ENCODE measurements around the gene PSG1.
"Not testable (repeated sequence)": the region's sequence is repeated elsewhere in the genome, so short reads cannot be mapped to it uniquely, and the experiment has no call there.

PSG1 gene

DNA sequence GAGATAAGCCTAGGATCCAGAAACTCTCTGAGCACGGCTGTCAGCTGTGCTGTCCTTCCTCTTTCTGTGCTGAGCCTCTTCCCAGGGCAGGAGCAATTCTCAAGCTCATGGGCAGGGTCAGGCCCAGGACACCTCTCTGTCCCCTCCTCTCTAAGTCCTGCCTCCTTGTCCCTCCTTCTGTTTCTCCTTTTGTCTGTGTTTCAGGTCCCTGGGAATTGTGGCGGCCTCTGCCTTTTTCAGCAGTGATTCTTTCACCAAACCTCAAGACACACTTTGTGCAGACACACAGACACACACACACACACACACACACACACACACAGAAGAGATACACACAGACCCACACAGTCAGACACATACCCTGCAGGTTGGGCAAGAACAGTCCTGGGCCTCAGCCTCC lies at the start of gene PSG1:
Gene PSG1 (minus strand): TSS at position 101 of the 400 bp plus-strand sequence. CDS start 132 bp downstream, outside the sequence.
- DNase-seq: no peak

DNA sequence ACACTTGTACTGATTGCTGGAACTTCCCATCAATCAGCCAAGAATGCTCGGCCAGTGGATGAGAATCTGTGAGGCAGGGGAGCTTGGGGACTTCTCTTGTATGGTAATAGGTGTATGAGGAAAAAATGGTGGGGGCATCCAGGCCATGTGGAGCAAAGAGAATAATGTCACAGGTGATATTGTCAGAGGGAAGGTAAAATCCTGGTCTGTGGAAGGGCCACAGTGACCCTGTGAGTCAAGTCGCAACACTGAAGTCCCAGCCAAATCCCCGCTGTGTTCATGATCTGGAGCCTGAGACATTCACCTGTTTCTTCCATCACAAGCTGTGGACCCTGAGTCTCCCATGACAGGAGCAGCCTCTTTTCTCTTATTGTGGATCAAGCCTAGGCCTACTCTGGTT lies 49.4 kb upstream of the PSG1 start:
- no peak for DNase-seq

DNA sequence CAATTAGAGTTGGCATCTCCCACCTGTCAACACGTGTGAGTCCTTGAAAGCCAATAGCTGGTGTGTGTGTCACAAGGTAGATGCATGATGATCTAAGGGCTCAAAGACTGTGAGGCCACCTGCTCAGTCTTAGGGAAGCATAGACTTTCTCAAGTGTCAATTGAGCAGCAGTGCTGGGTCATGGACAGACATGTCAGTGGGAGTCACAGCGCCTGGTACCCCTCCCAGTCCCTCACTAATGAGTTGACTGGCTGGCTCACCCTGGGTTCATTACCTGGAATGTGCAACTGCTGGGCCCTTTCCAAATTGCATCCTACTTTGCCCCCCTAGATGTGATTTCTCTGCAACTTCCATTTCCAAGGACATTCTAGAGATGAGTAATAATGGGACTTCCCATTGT lies 47.3 kb upstream of the PSG1 start:
- DNase-seq: no peak

DNA sequence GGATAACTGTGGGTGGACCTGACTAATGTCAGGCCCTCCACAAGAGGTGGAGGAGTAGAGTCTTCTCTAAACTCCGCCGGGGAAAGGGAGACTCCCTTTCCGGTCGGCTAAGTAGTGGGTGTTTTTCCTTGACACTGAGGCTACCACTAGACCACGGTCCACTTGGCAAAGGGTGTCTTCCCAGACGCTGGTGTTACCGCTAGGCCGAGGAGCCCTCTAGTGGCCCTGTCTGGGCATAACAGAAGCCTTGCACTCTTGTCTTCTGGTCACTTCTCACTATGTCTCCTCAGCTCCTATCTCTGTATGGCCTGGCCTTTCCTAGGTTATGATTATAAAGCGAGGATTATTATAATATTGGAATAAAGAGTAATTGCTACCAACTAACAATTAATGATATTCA lies 43.6 kb upstream of the PSG1 start:
- DNase-seq: not testable (repeated sequence)

DNA sequence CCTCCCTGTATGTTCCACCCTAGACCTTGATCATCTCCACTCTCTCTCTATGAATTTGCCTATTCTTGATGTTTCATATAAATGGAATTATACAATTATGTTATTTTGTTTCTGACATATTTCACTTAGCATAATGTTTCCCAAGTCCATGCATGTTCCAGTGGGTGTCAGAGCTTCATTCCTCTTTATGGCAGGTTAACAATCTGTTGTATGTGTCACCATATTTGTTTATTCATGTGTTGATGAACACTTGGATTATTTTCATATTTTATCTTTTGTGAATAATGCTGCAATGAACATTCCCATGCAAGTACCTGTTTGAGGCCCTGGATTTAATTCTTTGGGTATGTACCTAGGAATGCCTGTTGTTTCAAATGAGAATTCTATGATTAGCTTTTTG lies 41.5 kb upstream of the PSG1 start:
- not testable (repeated sequence) for DNase-seq

DNA sequence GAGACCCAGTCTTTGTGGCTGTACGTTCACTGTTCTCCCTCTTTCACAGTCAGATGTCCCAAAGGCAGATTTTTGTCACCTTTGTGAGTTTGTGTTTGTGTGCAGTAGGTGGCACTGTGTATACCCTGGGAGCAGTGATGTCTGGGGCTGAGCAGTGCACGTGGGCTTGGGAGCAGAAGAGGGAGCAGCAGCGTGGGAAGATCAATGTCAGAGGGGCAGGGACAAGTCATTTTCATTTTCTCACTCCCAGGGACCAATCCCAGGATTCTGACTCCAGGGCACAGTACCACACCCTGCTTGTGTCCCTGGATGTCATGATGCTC lies 40.2 kb upstream of the PSG1 start:
- no peak for DNase-seq

DNA sequence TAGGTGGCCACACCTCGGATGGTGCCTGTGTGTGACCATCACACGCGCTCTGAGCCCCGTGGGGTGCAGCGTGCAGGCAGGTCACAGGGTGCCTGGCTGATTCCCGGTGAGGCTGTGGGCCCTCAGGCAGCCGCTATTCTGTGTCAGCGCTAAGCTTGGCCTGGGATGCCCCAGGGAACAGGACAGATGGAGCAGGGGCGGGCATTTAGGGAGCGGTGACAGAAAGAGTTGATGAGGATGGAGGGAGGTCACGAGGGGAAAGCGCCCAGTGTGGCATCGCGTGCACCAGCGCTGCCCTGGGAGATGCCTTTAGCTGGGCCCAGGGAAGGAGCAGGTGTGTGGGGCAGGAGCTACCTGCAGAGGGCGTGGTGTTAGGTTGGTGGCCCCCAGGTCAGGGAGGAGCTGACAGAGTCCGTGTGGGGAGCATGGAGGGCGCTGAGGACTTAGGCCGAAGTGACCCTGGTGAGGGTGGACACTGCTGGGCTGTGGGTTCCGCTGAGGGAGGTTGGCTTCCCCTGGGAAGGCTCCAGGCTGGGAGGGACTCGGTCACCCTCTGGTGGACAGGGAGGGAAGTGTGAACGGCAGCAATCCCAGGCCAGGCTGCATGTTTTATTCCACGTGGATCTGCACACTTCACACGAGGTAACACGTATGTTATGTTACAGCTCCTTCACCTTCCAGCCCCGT lies 39.7 kb upstream of the PSG1 start:
- not testable (repeated sequence) for DNase-seq

DNA sequence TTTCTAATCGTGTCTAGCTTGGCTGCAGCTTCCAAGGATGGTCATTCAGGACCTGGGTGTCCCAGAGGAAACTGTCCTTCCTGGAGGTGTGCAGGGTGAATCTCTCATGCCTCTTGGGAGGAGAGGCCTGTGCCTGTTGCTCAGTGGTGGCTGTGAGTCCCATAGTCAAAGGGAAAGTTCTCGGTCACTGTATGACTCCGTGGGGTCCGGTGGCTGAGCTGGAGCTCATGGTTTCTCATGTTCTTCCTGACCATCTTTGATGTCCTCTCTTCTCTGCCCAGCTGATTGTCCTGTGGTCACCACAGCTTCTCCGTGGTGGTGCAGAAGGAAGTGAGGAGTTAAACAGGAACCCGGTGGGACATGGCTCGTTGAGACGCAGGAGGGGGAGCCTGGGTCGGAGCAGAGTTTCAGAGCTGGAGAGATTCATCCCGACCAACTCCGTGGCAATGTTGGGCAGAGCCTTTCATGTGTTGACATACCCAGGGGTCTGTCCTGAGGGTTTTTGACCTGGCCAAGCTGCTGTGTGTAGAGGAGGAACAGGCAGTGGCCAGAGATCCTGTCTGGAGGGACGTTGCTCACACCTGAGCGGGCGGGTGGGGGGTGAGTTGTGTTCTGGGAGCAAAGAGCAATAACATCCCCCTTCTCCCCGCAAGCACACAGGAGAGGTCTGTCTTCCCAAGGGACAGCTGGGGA lies 39.0 kb upstream of the PSG1 start:
- DNase-seq: not testable (repeated sequence)

DNA sequence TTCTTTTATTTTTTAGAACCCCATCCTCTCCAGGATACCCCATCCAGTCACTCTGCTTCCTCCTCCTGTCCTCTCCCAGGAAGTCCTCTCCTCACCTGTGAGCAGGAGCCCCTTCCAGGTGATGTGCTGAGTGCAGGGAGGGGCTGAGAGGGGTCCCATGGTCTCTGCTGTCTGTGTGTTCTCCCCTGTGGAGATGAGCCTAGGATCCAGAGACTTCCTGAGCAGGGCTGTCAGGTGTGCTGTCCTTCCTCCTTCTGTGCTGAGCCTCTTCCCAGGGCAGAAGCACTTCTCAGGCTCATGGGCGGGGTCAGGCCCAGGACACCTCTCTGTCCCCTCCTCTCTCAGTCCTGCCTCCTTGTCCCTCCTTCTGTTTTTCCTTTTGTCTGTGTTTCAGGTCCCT lies 38.1 kb upstream of the PSG1 start, which contains the start of gene PSG6:
Gene PSG6 (minus strand): TSS at position 261 of the 400 bp plus-strand sequence. CDS start 102 bp downstream, at position 159.
- not testable (repeated sequence) for DNase-seq

DNA sequence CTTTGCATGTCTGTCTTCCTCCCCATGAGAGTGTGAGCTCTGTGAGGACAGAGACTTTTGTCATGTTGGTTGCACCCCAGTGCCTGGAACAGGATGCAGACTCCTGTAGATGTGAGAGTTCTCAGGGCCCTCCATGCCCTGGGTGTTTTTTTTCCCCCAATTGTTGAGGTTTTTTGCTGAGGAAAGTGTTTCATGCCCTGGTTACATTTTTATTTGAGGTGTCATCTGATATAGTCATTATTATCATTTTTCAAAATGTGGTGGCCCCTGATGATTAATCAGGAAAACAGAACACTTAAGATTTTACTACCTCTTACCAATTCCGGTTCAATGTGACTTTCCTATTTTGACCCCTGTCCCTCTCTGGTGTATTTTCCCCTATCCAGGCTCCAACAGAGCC lies 37.4 kb upstream of the PSG1 start:
- DNase-seq: not testable (repeated sequence)

DNA sequence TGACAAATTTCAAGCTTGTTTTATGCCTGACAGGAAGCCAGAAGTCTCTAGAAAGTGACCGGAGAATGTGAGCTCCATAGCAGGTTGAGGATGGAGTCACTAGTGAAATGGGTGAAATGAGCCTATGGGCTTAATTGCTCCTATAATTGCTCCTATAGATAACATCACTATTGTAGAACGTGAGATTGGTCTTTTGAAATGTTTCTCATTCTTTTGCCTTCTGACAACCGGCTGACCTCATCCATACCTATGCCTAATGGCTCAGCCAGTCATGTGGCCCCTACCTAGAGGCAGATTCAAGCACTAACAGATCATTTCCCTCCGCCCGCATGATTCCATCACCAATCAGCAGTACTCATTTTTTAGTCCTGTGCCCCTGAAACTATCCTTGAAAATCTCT lies 34.0 kb upstream of the PSG1 start:
- DNase-seq: not testable (repeated sequence)

DNA sequence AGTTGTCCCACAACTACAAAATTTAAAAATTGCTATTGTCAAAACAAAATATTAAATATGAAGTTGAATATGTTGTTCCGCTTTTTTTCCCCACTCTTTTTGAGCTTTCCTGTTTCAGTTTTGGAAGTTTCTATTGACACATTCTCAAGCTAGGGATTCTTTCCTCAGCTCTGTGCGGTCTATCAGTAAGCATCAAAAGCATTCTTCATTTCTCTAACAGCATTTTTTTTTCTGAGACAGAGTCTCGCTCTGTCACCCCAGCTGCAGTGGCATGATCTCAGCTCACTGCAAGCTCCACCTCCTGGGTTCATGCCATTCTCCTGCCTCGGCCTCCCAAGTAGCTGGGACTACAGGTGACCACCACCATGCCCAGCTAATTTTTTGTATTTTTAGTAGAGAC lies 33.4 kb upstream of the PSG1 start:
- not testable (repeated sequence) for DNase-seq

DNA sequence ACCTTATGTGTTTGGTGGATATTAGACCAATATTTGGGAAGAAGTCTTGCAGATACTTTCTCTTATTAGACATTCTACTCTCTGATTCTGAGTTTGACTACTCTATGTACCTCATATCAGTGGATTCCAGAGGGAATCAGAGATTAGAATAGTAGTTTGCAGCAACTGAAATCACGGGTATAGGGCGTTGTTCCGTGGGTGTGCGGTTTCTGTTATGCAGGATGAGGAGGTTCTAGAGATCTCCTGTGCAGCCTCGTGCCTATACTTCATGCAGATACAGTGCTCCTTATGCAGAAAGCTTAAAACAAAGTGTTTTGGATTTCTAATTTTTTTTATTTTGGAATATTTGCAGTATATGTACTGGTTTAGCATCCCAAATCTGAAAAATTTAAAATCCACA lies 32.2 kb upstream of the PSG1 start:
- not testable (repeated sequence) for DNase-seq

DNA sequence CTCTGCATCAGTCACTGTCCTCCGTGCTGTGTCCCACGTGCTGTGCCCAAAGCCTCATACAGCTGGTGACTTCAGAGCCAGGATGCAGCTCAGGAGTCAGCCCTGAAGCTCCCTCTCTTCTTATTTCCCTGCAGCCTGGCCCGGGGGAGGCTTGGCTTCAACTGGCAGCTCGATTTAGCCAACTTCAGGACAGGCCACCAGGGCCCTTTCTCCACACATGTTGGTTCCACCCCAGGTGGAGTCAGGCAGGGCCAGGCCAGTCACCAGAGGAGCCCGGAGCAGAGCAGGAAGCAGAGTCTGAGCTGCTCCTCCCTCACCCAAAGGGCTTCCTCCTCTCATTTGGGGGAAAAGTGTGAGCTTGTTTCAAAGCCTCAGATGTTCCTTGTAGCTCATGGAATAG lies 26.6 kb upstream of the PSG1 start:
- DNase-seq: not testable (repeated sequence)

DNA sequence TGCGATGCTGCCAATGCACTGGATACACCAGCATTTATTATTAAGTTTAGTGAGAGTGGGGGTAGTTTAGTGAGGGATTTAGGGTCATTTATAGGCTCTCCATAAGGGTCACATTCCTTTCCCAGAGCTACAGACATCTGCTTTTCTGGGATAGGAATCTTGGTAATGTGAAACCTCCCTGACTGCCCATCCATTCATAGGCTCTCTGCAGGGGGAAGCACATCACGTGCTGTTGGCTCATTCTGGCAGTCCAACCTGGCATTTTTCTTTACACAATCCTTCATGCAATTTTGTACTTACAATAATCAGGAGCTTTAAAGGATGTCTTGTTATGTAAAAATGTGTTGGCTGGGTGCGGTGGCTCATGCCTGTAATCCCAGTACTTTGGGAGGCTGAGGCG lies 21.0 kb upstream of the PSG1 start:
- not testable (repeated sequence) for DNase-seq

DNA sequence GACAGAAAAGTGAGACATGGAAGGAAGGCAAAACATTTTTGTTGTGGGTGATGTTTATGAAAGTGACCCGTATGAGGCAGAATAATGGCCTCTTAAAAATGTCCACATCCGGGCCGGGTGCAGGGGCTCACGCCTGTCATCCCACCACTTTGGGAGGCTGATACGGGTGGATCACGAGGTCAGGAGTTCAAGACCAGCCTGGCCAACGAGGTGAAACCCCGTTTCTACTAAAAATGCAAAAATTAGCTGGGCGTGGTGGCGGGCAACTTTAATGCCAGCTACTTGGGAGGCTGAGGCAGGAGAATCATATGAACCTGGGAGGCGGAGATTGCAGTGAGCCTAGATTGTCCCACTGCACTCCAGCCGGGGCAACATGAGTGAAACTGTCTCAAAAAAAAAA lies 20.2 kb upstream of the PSG1 start:
- DNase-seq: not testable (repeated sequence)

DNA sequence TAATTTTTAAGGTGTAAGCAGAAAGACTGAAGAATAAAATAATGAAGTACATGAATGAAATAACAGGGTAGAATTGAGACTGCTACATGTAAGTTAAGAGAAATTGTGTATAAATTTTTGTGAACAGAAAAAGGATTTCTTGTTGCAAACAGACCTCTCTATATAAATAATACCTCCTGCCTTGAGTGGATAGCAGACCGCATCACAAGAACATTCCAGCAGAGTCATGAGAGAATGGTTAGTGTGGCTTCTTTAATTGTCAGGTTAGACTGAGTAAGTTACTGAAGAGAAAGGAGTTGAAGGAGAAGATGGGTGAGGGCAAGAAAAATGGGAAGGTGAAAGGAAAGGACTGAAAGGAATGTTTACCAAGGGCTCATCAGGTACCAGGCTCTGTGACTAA lies 19.6 kb upstream of the PSG1 start:
- DNase-seq: not testable (repeated sequence)

DNA sequence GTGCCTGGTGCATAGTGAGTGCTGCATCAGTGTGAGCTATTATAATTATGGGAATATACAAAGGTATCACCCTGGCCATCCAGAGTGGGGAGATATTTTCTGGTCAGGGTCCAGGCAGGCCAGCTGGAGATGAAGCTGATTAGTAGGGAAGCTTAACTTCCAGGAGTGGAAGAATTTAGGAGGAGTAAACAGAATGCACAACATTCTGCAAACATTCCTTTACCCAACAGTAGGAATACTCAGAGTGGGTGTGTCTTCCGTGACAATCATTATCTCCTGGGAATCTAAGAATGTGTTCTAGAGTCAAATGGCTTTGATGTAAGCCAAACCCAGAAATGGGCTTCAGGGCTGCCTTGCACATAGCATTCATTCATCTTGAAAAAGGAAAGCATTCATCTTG lies 19.1 kb upstream of the PSG1 start:
- not testable (repeated sequence) for DNase-seq

DNA sequence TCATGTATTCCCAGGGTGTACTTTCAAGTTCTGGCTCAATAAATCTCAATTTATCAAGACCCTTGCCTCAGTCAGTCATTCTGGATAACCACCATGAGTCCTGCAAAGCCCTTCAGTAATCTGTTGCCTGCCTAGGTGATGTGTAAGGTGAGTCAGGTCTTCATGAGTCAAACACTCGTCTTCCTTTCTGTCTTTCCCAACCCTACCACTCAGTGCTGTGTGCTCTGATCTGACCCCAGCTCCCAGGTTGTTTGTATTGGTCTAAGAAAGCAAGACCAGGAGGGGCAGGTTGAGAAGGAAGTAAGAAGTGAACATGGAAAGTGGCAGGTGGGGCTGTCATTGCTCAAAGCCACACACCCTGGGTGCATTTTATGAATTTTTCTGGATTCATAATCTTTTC lies 18.2 kb upstream of the PSG1 start:
- not testable (repeated sequence) for DNase-seq

DNA sequence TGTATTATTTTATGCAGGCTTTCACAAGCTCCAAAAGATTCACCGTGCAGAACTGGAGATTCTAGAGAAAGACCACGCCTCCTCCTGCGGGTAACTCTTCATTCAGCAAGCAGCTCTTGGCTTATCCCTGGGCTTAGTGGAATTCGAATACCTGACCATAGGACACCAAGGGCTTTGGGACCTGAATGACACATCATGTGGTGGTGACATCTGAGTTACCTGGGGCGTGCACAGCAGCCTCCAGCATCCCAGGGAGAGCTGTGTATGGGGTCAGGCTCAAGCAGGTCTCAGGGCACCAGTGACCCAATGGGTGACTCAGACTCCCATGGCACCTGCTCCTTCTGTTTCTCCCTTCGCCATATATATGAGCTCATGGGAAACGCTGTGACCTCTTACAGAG lies 10.9 kb upstream of the PSG1 start:
- not testable (repeated sequence) for DNase-seq

DNA sequence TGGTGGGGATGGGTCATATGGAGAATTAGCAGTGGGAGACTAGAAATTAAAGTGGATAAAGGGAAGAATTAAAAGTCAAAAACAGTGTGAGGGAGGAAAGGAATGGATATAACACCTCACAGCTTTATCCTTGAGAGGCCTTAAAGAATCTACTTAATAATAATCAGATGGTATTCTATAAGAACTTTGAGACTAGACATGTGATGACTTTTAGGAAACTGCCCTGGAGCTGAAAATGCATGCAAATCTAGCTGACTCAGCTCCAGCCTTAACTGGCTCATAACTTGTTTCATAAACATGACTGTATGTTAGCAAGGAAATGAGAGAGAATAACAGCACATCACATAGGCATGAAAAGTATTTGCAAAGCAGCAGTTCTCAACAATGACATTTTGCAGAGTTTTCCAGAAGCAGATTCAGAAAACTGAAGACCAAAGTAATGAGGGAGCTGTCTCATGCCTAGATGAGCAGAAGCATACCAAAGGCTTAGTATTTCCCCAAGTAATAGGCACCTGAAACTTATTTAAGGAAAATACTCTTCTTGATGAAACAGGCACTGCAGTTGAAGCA lies 8.4 kb upstream of the PSG1 start:
- not testable (repeated sequence) for DNase-seq

DNA sequence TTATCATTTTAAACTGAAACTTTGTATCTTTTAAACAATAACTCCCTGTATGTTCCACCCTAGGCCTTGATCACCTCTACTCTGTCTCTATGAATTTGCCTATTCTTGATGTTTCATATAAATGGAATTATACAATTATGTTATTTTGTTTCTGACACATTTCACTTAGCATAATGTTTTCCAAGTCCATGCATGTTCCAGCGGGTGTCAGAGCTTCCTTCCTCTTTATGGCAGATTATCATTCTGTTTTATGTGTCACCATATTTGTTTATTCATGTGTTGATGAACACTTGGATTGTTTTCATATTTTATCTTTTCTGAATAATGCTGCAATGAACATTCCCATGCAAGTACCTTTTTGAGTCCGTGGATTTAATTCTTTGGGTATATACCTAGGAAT lies 3.2 kb upstream of the PSG1 start:
- not testable (repeated sequence) for DNase-seq

DNA sequence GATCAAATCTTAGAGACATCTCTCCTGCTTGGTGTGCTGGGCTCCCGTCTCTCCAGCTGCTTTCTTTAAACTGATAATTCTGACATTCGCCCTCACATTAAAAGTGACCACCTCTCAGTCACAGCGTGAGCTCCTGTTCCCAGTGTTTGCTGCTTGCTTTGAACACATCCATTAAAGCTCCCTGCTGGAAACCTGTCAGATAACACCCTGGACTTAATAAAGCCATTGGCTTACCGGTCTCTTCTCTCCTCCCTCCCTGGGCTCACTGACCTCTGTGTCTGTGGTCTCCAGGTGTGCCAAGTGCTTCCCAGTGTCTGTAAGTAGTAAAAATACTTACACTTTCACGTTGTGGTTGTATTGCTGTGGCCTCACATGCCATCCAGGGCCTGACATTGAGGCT lies 2.5 kb upstream of the PSG1 start:
- not testable (repeated sequence) for DNase-seq

DNA sequence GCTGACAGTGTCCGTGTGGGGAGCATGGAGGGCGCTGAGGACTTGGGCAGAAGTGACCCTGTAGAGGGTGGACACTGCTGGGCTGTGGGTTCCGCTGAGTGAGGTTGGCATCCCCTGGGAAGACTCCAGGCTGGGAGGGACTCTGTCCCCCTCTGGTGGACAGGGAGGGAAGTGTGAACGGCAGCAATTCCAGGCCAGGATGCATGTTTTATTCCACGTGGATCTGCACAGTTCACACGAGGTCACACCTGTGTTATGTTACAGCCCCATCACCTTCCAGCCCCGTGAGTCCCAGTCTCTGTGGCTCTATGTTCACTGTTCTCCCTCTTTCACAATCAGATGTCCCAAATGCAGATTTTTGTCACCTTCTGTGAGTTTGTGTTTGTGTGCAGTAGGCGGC lies 1.8 kb upstream of the PSG1 start:
- not testable (repeated sequence) for DNase-seq

All from NCI-H2081 (cell line).